ENCODE measurements around the gene CYP2D6. TPM values are rescaled to one million over a fixed set of nuclear protein-coding genes. Genes with fewer than 3 reads are reported as not detected.

Gene CYP2D6
- total RNA-seq, 1 experiment from 2014 or later = 1.7 TPM

DNA sequence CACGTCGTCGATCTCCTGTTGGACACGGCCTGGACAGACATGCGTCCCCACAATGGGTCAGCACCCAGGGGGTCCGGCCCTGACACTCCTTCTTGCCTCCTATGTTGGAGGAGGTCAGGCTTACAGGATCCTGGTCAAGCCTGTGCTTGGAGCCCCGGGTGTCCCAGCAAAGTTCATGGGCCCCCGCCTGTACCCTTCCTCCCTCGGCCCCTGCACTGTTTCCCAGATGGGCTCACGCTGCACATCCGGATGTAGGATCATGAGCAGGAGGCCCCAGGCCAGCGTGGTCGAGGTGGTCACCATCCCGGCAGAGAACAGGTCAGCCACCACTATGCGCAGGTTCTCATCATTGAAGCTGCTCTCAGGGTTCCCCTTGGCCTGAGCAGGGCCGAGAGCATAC is 3.0 kb downstream of the CYP2D6 start:
- ATAC-seq = no peak
- ChIA-PET CTCF (no interaction called here), POLR2A (no interaction called here)
- DNase-seq (ENCODE audit: low spot score) = no peak
- TF ChIP-seq KAT7 (CRISPR knock-in tag; IDR thresholded peaks at IDR 0.05; ENCODE audit: borderline replicate concordance) (no peak), RELA (CRISPR knock-in tag; IDR thresholded peaks at IDR 0.05; ENCODE audit: borderline replicate concordance) (no peak), ZNF423 (CRISPR knock-in tag; IDR thresholded peaks at IDR 0.05) (no peak), ZNF121 (CRISPR knock-in tag; IDR thresholded peaks at IDR 0.05) (no peak), NR2C2 (CRISPR knock-in tag; IDR thresholded peaks at IDR 0.05) (no peak), PRRX2 (CRISPR knock-in tag; IDR thresholded peaks at IDR 0.05) (no peak), NFE2L1 (CRISPR knock-in tag; IDR thresholded peaks at IDR 0.05) (no peak), MYBL2 (CRISPR knock-in tag; IDR thresholded peaks at IDR 0.05) (no peak), ZNF263 (CRISPR knock-in tag; IDR thresholded peaks at IDR 0.05; ENCODE audit: low read depth) (no peak), IRF2 (CRISPR knock-in tag; IDR thresholded peaks at IDR 0.05; ENCODE audit: borderline replicate concordance, low read depth) (no peak)
- TF ChIP-seq, protein P1, sequence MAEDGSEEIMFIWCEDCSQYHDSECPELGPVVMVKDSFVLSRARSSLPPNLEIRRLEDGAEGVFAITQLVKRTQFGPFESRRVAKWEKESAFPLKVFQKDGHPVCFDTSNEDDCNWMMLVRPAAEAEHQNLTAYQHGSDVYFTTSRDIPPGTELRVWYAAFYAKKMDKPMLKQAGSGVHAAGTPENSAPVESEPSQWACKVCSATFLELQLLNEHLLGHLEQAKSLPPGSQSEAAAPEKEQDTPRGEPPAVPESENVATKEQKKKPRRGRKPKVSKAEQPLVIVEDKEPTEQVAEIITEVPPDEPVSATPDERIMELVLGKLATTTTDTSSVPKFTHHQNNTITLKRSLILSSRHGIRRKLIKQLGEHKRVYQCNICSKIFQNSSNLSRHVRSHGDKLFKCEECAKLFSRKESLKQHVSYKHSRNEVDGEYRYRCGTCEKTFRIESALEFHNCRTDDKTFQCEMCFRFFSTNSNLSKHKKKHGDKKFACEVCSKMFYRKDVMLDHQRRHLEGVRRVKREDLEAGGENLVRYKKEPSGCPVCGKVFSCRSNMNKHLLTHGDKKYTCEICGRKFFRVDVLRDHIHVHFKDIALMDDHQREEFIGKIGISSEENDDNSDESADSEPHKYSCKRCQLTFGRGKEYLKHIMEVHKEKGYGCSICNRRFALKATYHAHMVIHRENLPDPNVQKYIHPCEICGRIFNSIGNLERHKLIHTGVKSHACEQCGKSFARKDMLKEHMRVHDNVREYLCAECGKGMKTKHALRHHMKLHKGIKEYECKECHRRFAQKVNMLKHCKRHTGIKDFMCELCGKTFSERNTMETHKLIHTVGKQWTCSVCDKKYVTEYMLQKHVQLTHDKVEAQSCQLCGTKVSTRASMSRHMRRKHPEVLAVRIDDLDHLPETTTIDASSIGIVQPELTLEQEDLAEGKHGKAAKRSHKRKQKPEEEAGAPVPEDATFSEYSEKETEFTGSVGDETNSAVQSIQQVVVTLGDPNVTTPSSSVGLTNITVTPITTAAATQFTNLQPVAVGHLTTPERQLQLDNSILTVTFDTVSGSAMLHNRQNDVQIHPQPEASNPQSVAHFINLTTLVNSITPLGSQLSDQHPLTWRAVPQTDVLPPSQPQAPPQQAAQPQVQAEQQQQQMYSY (CRISPR knock-in tag; IDR thresholded peaks at IDR 0.05) = no peak
- TF ChIP-seq, protein P2, sequence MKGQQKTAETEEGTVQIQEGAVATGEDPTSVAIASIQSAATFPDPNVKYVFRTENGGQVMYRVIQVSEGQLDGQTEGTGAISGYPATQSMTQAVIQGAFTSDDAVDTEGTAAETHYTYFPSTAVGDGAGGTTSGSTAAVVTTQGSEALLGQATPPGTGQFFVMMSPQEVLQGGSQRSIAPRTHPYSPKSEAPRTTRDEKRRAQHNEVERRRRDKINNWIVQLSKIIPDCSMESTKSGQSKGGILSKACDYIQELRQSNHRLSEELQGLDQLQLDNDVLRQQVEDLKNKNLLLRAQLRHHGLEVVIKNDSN (CRISPR knock-in tag; IDR thresholded peaks at IDR 0.05) = no peak
- TF ChIP-seq, protein P3, sequence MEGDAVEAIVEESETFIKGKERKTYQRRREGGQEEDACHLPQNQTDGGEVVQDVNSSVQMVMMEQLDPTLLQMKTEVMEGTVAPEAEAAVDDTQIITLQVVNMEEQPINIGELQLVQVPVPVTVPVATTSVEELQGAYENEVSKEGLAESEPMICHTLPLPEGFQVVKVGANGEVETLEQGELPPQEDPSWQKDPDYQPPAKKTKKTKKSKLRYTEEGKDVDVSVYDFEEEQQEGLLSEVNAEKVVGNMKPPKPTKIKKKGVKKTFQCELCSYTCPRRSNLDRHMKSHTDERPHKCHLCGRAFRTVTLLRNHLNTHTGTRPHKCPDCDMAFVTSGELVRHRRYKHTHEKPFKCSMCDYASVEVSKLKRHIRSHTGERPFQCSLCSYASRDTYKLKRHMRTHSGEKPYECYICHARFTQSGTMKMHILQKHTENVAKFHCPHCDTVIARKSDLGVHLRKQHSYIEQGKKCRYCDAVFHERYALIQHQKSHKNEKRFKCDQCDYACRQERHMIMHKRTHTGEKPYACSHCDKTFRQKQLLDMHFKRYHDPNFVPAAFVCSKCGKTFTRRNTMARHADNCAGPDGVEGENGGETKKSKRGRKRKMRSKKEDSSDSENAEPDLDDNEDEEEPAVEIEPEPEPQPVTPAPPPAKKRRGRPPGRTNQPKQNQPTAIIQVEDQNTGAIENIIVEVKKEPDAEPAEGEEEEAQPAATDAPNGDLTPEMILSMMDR (IDR thresholded peaks at IDR 0.05) = no peak
- TF ChIP-seq, protein P4, sequence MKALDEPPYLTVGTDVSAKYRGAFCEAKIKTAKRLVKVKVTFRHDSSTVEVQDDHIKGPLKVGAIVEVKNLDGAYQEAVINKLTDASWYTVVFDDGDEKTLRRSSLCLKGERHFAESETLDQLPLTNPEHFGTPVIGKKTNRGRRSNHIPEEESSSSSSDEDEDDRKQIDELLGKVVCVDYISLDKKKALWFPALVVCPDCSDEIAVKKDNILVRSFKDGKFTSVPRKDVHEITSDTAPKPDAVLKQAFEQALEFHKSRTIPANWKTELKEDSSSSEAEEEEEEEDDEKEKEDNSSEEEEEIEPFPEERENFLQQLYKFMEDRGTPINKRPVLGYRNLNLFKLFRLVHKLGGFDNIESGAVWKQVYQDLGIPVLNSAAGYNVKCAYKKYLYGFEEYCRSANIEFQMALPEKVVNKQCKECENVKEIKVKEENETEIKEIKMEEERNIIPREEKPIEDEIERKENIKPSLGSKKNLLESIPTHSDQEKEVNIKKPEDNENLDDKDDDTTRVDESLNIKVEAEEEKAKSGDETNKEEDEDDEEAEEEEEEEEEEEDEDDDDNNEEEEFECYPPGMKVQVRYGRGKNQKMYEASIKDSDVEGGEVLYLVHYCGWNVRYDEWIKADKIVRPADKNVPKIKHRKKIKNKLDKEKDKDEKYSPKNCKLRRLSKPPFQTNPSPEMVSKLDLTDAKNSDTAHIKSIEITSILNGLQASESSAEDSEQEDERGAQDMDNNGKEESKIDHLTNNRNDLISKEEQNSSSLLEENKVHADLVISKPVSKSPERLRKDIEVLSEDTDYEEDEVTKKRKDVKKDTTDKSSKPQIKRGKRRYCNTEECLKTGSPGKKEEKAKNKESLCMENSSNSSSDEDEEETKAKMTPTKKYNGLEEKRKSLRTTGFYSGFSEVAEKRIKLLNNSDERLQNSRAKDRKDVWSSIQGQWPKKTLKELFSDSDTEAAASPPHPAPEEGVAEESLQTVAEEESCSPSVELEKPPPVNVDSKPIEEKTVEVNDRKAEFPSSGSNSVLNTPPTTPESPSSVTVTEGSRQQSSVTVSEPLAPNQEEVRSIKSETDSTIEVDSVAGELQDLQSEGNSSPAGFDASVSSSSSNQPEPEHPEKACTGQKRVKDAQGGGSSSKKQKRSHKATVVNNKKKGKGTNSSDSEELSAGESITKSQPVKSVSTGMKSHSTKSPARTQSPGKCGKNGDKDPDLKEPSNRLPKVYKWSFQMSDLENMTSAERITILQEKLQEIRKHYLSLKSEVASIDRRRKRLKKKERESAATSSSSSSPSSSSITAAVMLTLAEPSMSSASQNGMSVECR (CRISPR knock-in tag; IDR thresholded peaks at IDR 0.05; ENCODE audit: borderline replicate concordance) = no peak
- TF ChIP-seq, protein P5, sequence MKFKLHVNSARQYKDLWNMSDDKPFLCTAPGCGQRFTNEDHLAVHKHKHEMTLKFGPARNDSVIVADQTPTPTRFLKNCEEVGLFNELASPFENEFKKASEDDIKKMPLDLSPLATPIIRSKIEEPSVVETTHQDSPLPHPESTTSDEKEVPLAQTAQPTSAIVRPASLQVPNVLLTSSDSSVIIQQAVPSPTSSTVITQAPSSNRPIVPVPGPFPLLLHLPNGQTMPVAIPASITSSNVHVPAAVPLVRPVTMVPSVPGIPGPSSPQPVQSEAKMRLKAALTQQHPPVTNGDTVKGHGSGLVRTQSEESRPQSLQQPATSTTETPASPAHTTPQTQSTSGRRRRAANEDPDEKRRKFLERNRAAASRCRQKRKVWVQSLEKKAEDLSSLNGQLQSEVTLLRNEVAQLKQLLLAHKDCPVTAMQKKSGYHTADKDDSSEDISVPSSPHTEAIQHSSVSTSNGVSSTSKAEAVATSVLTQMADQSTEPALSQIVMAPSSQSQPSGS (CRISPR knock-in tag; IDR thresholded peaks at IDR 0.05; ENCODE audit: borderline replicate concordance, low read depth) = no peak
- TF ChIP-seq, protein P6, sequence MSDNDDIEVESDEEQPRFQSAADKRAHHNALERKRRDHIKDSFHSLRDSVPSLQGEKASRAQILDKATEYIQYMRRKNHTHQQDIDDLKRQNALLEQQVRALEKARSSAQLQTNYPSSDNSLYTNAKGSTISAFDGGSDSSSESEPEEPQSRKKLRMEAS (CRISPR knock-in tag; IDR thresholded peaks at IDR 0.05) = no peak
- TF ChIP-seq, protein P7, sequence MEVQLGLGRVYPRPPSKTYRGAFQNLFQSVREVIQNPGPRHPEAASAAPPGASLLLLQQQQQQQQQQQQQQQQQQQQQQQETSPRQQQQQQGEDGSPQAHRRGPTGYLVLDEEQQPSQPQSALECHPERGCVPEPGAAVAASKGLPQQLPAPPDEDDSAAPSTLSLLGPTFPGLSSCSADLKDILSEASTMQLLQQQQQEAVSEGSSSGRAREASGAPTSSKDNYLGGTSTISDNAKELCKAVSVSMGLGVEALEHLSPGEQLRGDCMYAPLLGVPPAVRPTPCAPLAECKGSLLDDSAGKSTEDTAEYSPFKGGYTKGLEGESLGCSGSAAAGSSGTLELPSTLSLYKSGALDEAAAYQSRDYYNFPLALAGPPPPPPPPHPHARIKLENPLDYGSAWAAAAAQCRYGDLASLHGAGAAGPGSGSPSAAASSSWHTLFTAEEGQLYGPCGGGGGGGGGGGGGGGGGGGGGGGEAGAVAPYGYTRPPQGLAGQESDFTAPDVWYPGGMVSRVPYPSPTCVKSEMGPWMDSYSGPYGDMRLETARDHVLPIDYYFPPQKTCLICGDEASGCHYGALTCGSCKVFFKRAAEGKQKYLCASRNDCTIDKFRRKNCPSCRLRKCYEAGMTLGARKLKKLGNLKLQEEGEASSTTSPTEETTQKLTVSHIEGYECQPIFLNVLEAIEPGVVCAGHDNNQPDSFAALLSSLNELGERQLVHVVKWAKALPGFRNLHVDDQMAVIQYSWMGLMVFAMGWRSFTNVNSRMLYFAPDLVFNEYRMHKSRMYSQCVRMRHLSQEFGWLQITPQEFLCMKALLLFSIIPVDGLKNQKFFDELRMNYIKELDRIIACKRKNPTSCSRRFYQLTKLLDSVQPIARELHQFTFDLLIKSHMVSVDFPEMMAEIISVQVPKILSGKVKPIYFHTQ (CRISPR knock-in tag; IDR thresholded peaks at IDR 0.05) = no peak
- TF ChIP-seq, protein P8, sequence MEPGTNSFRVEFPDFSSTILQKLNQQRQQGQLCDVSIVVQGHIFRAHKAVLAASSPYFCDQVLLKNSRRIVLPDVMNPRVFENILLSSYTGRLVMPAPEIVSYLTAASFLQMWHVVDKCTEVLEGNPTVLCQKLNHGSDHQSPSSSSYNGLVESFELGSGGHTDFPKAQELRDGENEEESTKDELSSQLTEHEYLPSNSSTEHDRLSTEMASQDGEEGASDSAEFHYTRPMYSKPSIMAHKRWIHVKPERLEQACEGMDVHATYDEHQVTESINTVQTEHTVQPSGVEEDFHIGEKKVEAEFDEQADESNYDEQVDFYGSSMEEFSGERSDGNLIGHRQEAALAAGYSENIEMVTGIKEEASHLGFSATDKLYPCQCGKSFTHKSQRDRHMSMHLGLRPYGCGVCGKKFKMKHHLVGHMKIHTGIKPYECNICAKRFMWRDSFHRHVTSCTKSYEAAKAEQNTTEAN (CRISPR knock-in tag; IDR thresholded peaks at IDR 0.05) = no peak
- TF ChIP-seq, protein P9, sequence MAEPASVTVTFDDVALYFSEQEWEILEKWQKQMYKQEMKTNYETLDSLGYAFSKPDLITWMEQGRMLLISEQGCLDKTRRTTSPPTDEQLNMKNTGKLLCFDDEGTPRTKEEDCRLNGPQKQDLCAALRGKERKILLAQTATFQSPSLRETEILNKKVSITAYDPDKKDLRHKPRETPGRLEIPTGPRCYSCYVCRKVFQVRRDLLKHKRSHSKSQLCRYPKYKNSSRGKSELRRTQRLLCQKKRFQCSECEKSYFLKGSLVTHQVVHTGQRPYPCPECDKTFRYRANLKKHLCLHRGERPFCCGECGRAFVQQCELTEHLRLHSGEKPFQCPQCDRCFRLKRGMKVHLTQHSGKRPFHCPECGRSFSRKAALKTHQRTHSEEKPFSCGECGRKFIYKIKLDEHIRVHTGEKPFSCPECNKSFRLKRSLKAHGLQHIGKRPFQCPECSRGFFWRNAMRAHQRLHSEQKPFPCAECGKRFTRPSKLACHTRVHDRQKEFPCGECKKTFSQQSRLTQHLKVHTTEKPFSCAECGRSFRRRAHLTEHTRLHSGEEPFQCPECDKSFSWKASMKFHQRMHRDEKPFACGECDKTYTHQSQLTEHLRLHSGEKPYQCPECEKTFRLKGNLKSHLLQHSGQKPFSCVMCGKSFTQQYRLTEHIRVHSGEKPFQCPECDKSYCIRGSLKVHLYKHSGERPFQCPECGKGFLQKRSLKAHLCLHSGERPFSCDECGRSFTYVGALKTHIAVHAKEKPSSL (CRISPR knock-in tag; conservative IDR thresholded peaks at IDR 0.05) = no peak
- Mint-ChIP-seq H3K4me3 (no peak overlapping the region), H3K36me3 (no peaks in the 10 kb centered on the region), H3K27ac (no peak overlapping the region), H3K27me3 (ENCODE audit: low read depth) (peaks cover 30% of the 10 kb centered on the region), H3K4me1 (no peaks in the 10 kb centered on the region), H3K9me3 (no peaks in the 10 kb centered on the region; the same call in 1 of the 2 replicates)
